GM21528 (cell line): ENCODE data around the gene GABRG3.

Experiments
- ATAC-seq: cut with Tn5 transposase; IDR thresholded peaks from one replicate; pipeline ENCODE4 v1.9.1; 2021; ENCODE audit warnings: mild to moderate bottlenecking, moderate library complexity; ENCODE audit not compliant: unreplicated experiment, low FRiP score

Gene GABRG3

GRCh38 chr15:27441120-27441519 is 470.1 kb downstream of the GABRG3 start:
- no peak for ATAC-seq

- no peak for ATAC-seq
These were observed 477.3 kb downstream of the GABRG3 start for GRCh38 chr15:27448234-27448633.

GRCh38 chr15:27448986-27449385 is 478.0 kb downstream of the GABRG3 start:
- no peak for ATAC-seq

DNA sequence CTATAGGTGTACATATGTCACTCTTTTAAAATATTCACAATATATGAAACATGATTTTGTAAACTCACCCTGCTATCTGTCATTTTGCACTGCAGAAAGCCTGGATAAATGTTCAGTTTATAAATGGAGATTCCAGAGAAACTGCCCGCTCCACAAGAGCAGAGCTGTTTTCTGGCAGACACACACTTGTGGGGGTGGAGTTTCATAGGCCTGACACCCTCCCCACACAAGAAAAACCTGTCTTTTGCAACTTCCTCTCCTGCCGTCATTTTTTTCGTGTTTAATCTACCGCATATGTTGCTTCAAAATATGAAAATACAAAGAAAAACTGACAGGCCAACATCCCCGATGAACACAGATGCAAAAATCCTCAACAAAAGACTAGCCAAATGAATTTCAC is 479.0 kb downstream of the GABRG3 start:
- no peak for ATAC-seq

GRCh38 chr15:27454281-27455075 is 483.5 kb downstream of the GABRG3 start:
- no peak for ATAC-seq

- ATAC-seq: no peak
These were observed 485.8 kb downstream of the GABRG3 start for GRCh38 chr15:27456807-27457206.

DNA sequence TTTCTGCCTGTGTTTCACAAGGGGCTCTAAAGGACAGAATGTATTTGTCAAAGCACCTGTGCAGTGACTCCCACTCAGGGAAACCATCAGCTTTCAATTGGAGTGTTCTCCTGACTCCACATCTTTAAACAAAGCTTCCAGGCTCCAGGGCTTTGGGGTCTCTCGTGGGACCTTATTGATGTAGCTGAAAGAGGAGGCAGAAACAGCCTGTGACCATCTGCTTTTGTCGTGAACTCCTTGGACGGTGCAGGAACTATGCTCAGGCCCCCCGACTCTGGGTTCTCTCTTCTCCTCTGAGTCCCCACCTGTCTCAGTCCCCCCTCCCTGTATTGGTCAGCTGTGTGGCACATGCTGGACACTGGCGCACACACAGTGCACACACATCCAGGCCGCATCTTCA is 486.8 kb downstream of the GABRG3 start:
- no peak for ATAC-seq

DNA sequence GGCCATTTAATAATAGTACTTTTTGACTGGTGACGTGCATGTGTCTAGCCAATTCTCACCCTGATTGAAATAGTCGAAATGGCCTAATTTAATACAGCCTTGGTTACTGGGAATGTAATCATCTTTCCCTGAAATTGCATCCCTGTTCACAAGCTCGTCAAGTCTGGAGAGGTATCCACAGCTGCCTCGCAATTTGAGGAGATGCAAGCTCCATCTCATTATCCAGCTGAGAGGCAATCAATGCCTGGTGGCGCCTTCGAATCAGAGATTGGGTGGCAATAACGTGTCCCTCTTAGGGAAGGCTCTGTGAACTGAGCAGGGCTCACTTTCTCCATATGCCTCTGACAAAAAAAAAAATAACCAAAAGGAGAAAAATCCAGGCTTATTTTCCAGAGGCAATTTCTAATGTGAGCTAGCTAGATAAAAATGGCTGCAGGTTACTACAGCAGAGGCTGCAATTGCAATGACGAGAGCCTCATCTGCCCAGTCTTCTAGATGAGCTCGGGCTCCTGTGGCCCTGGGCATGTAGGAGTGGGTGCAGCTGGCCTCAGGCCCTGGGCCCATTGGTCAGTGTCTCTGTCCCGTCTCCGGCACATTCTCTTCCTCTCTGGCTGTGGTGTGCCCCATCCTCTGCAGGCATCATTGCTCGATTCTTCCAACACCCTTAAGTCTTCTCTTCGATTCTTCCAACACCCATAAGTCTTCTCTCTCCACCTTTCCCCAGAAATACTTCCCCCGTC is 487.5 kb downstream of the GABRG3 start:
- no peak for ATAC-seq

DNA sequence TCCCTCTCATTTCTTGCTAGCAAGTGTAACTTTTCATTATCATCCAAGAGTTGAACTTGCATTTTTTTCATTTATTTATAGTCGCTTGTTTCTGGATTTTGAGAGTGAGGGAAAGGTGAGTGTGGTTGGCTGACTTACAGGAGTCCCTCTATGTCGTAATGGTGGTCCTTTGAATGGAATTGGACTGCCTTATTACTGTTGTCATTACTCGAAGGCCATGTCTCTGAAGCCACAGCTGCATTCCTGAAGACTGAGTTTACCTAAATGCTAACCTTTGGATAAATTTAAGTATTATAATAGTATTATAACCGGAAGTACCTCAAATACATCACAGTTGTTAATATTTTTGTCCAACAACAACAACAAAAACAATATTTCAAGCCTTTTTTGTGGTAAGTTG is 488.9 kb downstream of the GABRG3 start:
- ATAC-seq: no peak

GRCh38 chr15:27461181-27461580 is 490.2 kb downstream of the GABRG3 start:
- ATAC-seq: no peak

GRCh38 chr15:27463525-27464088 is 492.6 kb downstream of the GABRG3 start:
- no peak for ATAC-seq

DNA sequence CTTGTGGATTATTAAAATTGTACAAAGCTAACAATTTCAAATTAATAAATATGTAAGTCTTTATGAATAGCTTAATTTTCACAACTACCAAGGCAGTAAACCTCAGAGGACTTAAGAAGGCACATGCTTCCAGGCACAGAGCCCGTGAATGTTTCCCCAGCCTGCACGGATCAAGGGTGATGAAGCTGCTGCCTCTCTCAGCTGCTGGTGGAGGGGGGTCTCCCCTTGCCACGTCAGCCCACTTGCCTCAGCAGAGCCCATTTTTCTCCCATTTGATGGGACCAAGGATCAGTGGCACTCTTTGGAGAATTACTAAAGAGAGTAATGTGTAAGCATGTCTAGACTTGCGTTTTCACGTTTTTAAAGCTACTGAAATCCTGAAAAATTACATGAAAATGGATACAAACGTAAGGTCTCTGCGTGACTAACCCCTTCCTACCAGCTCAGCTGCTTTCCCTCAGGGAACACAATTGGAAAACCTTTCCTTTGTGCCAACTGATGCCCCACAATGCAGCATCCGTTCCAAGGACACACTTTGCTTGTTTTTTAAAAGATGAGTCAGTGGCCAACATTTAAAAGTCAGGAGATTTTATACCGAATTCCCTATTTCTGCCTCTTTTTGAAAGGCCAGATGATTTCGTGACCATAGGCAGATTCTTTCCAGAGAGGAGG is 494.1 kb downstream of the GABRG3 start:
- no peak for ATAC-seq

GRCh38 chr15:27466758-27467157 is 495.8 kb downstream of the GABRG3 start:
- ATAC-seq: no peak

- no peak for ATAC-seq
These were observed 497.2 kb downstream of the GABRG3 start for GRCh38 chr15:27468151-27468591.

DNA sequence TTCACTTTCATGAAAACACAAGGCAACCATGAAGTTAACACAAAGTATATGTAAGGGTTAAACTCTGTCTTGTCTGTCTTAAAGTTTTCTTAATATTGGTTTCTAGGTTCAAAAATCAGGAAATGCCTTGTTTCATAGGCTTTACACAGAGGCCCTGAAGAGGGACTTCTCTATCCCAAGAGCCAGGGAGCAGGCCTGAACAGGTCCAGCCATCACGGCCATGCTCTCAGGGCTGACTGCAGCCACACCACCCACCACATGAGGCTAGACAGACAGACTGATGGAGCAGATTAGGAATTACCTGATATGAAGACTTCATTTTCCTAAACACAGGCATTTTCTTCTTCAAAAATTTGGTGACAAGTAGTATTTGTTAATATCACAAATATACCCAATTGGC is 502.9 kb downstream of the GABRG3 start:
- ATAC-seq: no peak

DNA sequence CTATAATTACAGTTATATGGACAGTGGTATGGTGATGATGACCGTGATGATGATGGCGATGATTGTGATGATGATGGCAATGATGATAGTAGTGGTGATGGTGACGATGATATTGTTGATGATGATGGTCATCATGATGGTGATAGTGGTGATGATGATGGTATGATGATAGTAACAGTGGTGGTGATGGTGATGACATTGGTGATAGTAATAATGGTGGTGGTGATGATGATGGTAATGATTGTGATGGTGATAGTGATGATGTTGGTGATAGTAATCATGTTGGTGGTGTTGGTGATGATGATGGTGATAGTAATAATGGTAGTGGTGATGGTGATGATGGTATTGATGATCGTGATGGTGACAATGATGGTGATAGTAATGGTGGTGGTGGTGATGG is 504.4 kb downstream of the GABRG3 start:
- no peak for ATAC-seq

DNA sequence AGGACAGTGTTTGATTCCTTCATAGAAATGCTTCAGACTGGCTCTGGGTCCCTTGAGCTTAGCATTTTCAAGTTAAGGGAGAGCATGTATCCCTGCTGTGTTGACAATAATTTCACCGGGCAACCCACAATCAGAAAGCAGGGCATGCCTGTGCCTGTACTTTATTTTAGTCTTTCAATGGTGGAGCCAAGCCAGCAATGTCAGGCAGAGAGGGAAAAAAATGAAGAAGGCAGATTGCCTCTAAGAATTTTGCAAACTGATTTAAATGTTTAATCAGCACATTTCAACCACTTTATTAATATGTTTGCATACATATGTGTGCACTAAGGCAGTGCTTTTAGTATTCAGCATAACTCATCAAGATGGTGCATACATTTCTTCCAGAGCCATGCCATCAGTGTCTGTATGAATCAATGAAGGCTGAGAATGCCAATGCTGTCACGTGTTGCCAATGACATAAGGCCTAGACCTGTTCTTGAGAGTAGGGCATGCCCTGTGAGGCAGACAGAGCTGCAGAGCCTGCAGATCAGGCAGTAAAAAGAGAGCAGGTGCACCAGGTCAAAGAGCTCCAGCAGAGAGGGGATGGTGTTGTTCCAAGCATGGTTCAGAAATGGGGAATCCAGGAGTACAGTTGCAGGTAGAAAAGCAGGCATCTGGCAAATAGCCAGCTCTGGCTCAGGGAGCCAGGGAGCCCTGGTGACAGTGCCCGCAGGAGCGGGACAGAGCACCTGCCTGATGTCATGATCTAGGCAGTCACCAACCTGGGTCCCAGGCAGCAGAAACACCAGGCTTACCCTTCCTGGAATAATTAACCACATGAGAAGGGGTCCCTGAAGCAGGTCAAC is 508.5 kb downstream of the GABRG3 start:
- ATAC-seq: no peak

DNA sequence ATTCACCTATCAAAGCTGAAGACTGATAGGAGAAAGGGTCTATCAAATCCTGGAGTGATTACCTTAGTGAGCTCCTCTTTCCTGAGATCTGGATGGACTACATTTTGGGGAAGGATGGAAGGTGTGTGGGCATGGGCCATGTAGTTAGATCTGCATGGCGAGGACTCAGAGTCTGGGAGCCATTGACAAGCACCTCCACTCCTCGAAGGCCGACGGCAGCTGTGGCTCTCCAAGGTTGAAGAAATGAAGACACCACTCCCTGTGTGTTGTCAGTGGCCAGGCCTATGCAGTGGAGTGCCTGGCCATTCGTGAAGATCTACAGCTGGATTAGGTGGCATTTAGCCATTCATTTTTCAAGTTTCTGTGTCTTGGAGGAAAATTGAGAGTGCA is 509.2 kb downstream of the GABRG3 start:
- no peak for ATAC-seq

DNA sequence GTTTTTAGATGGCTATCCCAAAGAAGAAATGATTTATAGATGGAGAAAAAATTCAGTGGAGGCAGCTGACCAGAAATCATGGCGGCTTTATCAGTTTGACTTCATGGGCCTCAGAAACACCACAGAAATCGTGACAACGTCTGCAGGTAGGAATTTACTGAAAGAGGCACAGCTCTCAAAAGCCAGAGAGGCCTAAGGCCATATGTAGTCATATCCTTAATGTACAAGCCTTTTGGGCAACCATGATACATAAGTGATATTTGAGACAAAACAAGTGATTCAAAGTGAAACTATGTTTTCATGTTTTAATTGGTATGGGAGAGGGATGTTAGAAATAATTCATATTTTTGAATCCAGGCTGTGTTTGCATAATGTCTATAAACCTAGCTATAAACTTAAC is 509.7 kb downstream of the GABRG3 start:
- ATAC-seq: no peak

DNA sequence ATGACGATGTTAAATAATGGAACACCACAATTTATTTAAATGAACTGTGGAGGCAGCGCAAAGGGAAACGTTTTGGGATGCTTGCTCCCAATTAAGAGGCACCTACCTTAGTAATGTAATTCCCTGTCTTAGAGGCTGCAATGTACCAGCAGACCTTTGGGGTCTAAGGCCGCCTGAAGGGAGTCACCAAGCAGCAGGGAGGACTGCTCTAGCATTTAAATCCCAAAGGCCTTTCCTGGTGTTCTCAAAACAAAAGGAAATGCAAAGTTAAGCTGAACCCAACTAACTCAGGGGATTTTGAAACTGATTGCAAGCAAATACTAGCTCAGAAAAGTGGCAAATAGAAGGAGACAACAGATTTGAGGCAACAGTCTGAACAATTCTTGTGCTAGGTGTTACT is 510.8 kb downstream of the GABRG3 start:
- ATAC-seq: no peak
